HCT116 (cell line): ENCODE results near the gene FAAP100. TPM values are rescaled to one million over a fixed set of nuclear protein-coding genes. Genes with fewer than 3 reads are reported as not detected.

Experiments used
- ATAC-seq: fragments of 200-7000 bp; cut with Tn5 transposase; 2 replicates; pipeline ENCODE4 v1.9.1; 2020; ENCODE audit warnings: mild to moderate bottlenecking, moderate library complexity
- BruUV-seq: library from RNA; stranded (reverse); fragments of 400-500 nt; replicated peaks from 2 replicates; lab custom pipeline; 2021; lab: Mats Ljungman, UMichigan
- CTCF ChIA-PET: fragments of 300-600 bp; sonication (Branson Sonifier 250); formaldehyde crosslinking; loops from one replicate; lab custom pipeline; 2021; ENCODE audit warnings: antibody characterized with exemption; lab: Charles Lee
- POLR2A ChIA-PET: fragments of 300-600, 350-600 bp; sonication (Branson Sonifier 250); formaldehyde crosslinking; loops from one replicate; lab custom pipeline; 2021; ENCODE audit warnings: antibody characterized with exemption; lab: Charles Lee
- RAD21 ChIA-PET, 2 experiments: fragments of 300-600 bp; sonication (Branson Sonifier 250); formaldehyde crosslinking; loops; one replicate each; lab custom pipeline; 2023; ENCODE audit warnings: low total read pairs in 2 of 2; ENCODE audit not compliant: uncharacterized antibody in 2 of 2, unreplicated experiment in 2 of 2, low non-redundant PET in 1 of 2; lab: Charles Lee
- DNase-seq: peaks from one replicate; pipeline ENCODE4 v3.0.0-alpha.2; 2010; ENCODE audit warnings: low read depth, low spot score
- H2AFZ ChIP-seq: fragments of 200-600 bp; shearing (Covaris generic), sonication (generic); 2 replicates; pipeline ENCODE4 v1.6.1; 2017; ENCODE audit warnings: low read depth, mixed run types, mixed read lengths, antibody characterized with exemption, low read length; ENCODE audit not compliant: poor library complexity, severe bottlenecking
- H3K27ac ChIP-seq: 2 replicates; pipeline ENCODE4 v1.5.1; 2012; ENCODE audit warnings: low read depth, low read length
- H3K27me3 ChIP-seq: fragments of 200-600 bp; sonication (generic); 2 replicates; pipeline ENCODE4 v1.6.1; 2016; ENCODE audit warnings: mixed run types, low read length, mixed read lengths; ENCODE audit not compliant: insufficient read depth
- H3K36me3 ChIP-seq, 2 experiments: fragments of 200-500 bp in 1 of 2; fragments of 200-600 bp in 1 of 2; sonication (Bioruptor generic) in 1 of 2; sonication (generic) in 1 of 2; 2 replicates each; pipeline versions ENCODE4 v1.5.1 to v1.6.1; 2014 to 2016; ENCODE audit warnings: low read length in 2 of 2, inconsistent platforms in 1 of 2, mixed read lengths in 1 of 2, mixed run types in 1 of 2; ENCODE audit not compliant: insufficient read depth in 2 of 2, control insufficient read depth in 1 of 2
- H3K4me1 ChIP-seq, 2 experiments: fragments of 200-600 bp in 1 of 2; sonication (generic) in 1 of 2; 2 replicates each; pipeline versions ENCODE4 v1.5.1 to v1.6.1; 2012 to 2017; ENCODE audit warnings: low read length in 2 of 2, inconsistent platforms in 1 of 2, mild to moderate bottlenecking in 1 of 2, mixed read lengths in 1 of 2, mixed run types in 1 of 2, moderate library complexity in 1 of 2; ENCODE audit not compliant: insufficient read depth in 2 of 2, control insufficient read depth in 1 of 2
- H3K4me2 ChIP-seq: fragments of 200-600 bp; sonication (generic); 2 replicates; pipeline ENCODE4 v1.6.1; 2017; ENCODE audit warnings: mixed run types, low read length, mixed read lengths
- H3K4me3 ChIP-seq, 2 experiments: fragments of 200-600 bp in 1 of 2; sonication (generic) in 1 of 2; replicated peaks in 1 of 2; 2 replicates each; pipeline ENCODE4 v1.5.1; 2011 to 2016; ENCODE audit warnings: low read length in 2 of 2, control low read depth in 1 of 2, low read depth in 1 of 2, mild to moderate bottlenecking in 1 of 2, mixed read lengths in 1 of 2, mixed run types in 1 of 2
- H3K79me2 ChIP-seq: fragments of 200-600 bp; sonication (generic); 2 replicates; pipeline ENCODE4 v1.6.1; 2017; ENCODE audit warnings: mild to moderate bottlenecking, mixed run types, low read length, moderate library complexity, mixed read lengths; ENCODE audit not compliant: insufficient read depth
- H3K9ac ChIP-seq: fragments of 200-600 bp; sonication (generic); 2 replicates; pipeline ENCODE4 v1.6.1; 2016; ENCODE audit warnings: low read length, mixed read lengths
- H3K9me2 ChIP-seq: fragments of 200-600 bp; sonication (generic), shearing (Covaris generic); 2 replicates; pipeline ENCODE4 v1.6.1; 2017; ENCODE audit warnings: mixed run types, mild to moderate bottlenecking, moderate library complexity; ENCODE audit not compliant: insufficient read depth
- H3K9me3 ChIP-seq, 2 experiments: fragments of 200-500 bp in 1 of 2; fragments of 200-600 bp in 1 of 2; sonication (Bioruptor generic) in 1 of 2; sonication (generic) in 1 of 2; 2 replicates each; pipeline ENCODE4 v1.6.1; 2014 to 2017; ENCODE audit warnings: low read length in 2 of 2, mixed read lengths in 2 of 2, inconsistent platforms in 1 of 2, low read depth in 1 of 2, mild to moderate bottlenecking in 1 of 2, mixed run types in 1 of 2, moderate library complexity in 1 of 2; ENCODE audit not compliant: control insufficient read depth in 1 of 2, insufficient read depth in 1 of 2
- H4K20me1 ChIP-seq: fragments of 200-600 bp; sonication (generic), shearing (Covaris generic); 2 replicates; pipeline ENCODE4 v1.6.1; 2017; ENCODE audit warnings: mixed run types, mild to moderate bottlenecking, moderate library complexity; ENCODE audit not compliant: insufficient read depth
- FOSL1 ChIP-seq: IDR thresholded peaks from 2 replicates; pipeline ENCODE4 v1.6.1; 2012; ENCODE audit warnings: low read depth
- JUND ChIP-seq: IDR thresholded peaks from 2 replicates; pipeline ENCODE4 v1.6.1; 2012
- POLR2A ChIP-seq: IDR thresholded peaks from 2 replicates; pipeline ENCODE4 v1.7.0; 2011; ENCODE audit warnings: borderline replicate concordance; ENCODE audit not compliant: insufficient read depth, insufficient read length; ENCODE audit errors: extremely low read depth
- POLR2AphosphoS5 ChIP-seq: IDR thresholded peaks from 2 replicates; pipeline ENCODE4 v1.6.1; 2011; ENCODE audit warnings: mild to moderate bottlenecking, low read depth, low read length, moderate library complexity
- RAD21 ChIP-seq: IDR thresholded peaks from 2 replicates; pipeline ENCODE4 v1.6.1; 2012; ENCODE audit warnings: low read depth, mild to moderate bottlenecking
- SIN3A ChIP-seq: IDR thresholded peaks from 2 replicates; pipeline ENCODE4 v1.6.1; 2012; ENCODE audit warnings: low read depth
- SP1 ChIP-seq: IDR thresholded peaks from 2 replicates; pipeline ENCODE4 v1.6.1; 2012; ENCODE audit warnings: low read depth
- SRF ChIP-seq: IDR thresholded peaks from 2 replicates; pipeline ENCODE4 v1.6.1; 2012; ENCODE audit warnings: low read depth
- TCF7L2 ChIP-seq: IDR thresholded peaks from 2 replicates; pipeline ENCODE4 v1.7.0; 2011; ENCODE audit warnings: borderline replicate concordance, inconsistent platforms; ENCODE audit not compliant: insufficient read depth, insufficient read length; ENCODE audit errors: extremely low read depth
- YY1 ChIP-seq: IDR thresholded peaks from 2 replicates; pipeline ENCODE4 v1.6.1; 2011; ENCODE audit warnings: low read length, low read depth, moderate library complexity, mild to moderate bottlenecking; ENCODE audit not compliant: insufficient replicate concordance; ENCODE audit errors: extremely low read depth
- ZFX ChIP-seq: fragments of 450-650 bp; IDR thresholded peaks from 2 replicates; pipeline ENCODE4 v1.6.1; 2017
- ZNF274 ChIP-seq: fragments of 200-500 bp; sonication (Bioruptor generic); IDR thresholded peaks from 2 replicates; pipeline ENCODE4 v1.6.1; 2014; ENCODE audit warnings: mild to moderate bottlenecking, low read depth, low read length, inconsistent platforms
- intact Hi-C: fragments of 100-400 bp; cut with micrococcal nuclease; formaldehyde crosslinking; loops from 2 replicates; pipeline ENCODE4 v1.10.0; 2022
- total RNA-seq: library from RNA; stranded (reverse); gene quantifications from one replicate; pipeline ENCODE4 v1.2.1, GENCODE V29; 2021; ENCODE audit not compliant: unreplicated experiment
- TF ChIP-seq, protein P1 (sequence below): IDR thresholded peaks from 2 replicates; pipeline ENCODE4 v1.6.1; 2012
- TF ChIP-seq, protein P2 (sequence below): IDR thresholded peaks from 2 replicates; pipeline ENCODE4 v1.6.1; 2012; ENCODE audit warnings: low read depth
- TF ChIP-seq, protein P3 (sequence below): IDR thresholded peaks from 2 replicates; pipeline ENCODE4 v1.6.1; 2011; ENCODE audit warnings: mild to moderate bottlenecking, low read length, moderate library complexity; ENCODE audit not compliant: insufficient replicate concordance; ENCODE audit errors: extremely low read depth
- TF ChIP-seq, protein P4 (sequence below): IDR thresholded peaks from 2 replicates; pipeline ENCODE4 v1.6.1; 2012

Gene FAAP100
- total RNA-seq, 1 experiment from 2014 or later = 53.4 TPM

DNA sequence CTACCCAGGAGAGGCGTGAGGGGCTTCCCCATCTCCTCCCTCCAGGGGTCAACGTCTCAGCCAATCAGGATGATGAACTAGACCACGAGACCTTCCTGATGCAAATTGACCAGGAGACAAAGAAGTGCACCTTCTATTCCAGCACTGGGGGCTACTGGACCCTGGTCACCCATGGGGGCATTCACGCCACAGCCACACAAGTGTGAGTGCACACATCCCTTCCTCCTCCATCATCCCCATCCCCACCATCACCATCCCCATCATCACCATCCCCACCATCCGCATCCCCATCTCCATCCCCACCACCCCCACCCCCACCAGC, 17.2 kb downstream of the FAAP100 start:
- DNase-seq (no peak), ATAC-seq (no peak)
- H3K4me3 ChIP-seq = no peak overlapping the region
- H3K9me3 ChIP-seq = peaks cover 0 to 7% of the 10 kb centered on the region in 2 experiments; a peak in 1 of 4 replicates
- no TSS peak for BruUV-seq
- H3K9me2 ChIP-seq = no peaks in the 10 kb centered on the region
- ChIA-PET RAD21 (no interaction called here), CTCF (no interaction called here), POLR2A (no interaction called here)
- TF ChIP-seq YY1 (no peak), SIN3A (no peak), ZFX (no peak), TCF7L2 (no peak), POLR2A (no peak), RAD21 (no peak), SP1 (no peak), FOSL1 (no peak), SRF (no peak), POLR2AphosphoS5 (no peak), JUND (no peak), ZNF274 (no peak)
- TF ChIP-seq, protein P1, sequence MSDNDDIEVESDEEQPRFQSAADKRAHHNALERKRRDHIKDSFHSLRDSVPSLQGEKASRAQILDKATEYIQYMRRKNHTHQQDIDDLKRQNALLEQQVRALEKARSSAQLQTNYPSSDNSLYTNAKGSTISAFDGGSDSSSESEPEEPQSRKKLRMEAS = no peak
- TF ChIP-seq, protein P2, sequence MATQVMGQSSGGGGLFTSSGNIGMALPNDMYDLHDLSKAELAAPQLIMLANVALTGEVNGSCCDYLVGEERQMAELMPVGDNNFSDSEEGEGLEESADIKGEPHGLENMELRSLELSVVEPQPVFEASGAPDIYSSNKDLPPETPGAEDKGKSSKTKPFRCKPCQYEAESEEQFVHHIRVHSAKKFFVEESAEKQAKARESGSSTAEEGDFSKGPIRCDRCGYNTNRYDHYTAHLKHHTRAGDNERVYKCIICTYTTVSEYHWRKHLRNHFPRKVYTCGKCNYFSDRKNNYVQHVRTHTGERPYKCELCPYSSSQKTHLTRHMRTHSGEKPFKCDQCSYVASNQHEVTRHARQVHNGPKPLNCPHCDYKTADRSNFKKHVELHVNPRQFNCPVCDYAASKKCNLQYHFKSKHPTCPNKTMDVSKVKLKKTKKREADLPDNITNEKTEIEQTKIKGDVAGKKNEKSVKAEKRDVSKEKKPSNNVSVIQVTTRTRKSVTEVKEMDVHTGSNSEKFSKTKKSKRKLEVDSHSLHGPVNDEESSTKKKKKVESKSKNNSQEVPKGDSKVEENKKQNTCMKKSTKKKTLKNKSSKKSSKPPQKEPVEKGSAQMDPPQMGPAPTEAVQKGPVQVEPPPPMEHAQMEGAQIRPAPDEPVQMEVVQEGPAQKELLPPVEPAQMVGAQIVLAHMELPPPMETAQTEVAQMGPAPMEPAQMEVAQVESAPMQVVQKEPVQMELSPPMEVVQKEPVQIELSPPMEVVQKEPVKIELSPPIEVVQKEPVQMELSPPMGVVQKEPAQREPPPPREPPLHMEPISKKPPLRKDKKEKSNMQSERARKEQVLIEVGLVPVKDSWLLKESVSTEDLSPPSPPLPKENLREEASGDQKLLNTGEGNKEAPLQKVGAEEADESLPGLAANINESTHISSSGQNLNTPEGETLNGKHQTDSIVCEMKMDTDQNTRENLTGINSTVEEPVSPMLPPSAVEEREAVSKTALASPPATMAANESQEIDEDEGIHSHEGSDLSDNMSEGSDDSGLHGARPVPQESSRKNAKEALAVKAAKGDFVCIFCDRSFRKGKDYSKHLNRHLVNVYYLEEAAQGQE = no peak
- TF ChIP-seq, protein P3, sequence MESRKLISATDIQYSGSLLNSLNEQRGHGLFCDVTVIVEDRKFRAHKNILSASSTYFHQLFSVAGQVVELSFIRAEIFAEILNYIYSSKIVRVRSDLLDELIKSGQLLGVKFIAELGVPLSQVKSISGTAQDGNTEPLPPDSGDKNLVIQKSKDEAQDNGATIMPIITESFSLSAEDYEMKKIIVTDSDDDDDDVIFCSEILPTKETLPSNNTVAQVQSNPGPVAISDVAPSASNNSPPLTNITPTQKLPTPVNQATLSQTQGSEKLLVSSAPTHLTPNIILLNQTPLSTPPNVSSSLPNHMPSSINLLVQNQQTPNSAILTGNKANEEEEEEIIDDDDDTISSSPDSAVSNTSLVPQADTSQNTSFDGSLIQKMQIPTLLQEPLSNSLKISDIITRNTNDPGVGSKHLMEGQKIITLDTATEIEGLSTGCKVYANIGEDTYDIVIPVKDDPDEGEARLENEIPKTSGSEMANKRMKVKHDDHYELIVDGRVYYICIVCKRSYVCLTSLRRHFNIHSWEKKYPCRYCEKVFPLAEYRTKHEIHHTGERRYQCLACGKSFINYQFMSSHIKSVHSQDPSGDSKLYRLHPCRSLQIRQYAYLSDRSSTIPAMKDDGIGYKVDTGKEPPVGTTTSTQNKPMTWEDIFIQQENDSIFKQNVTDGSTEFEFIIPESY = no peak
- TF ChIP-seq, protein P4, sequence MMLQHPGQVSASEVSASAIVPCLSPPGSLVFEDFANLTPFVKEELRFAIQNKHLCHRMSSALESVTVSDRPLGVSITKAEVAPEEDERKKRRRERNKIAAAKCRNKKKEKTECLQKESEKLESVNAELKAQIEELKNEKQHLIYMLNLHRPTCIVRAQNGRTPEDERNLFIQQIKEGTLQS = no peak
- no peaks in the 10 kb centered on the region for H3K79me2 ChIP-seq
- no peaks in the 10 kb centered on the region for H3K27me3 ChIP-seq
- no peak overlapping the region for H3K9ac ChIP-seq
- no peak overlapping the region for H3K27ac ChIP-seq
- H3K4me2 ChIP-seq = no peak overlapping the region
- H3K4me1 ChIP-seq = peaks cover 3 to 7% of the 10 kb centered on the region in 2 experiments; a peak in 2 of 4 replicates
- intact Hi-C loops = loop anchor here (5.0 kb wide), 1 partner anchor 163 kb away; no protein-coding TSS in a partner anchor
- H3K36me3 ChIP-seq = peaks cover 0 to 1% of the 10 kb centered on the region in 2 experiments; a peak in 1 of 4 replicates
- H2AFZ ChIP-seq = no peak overlapping the region
- no peaks in the 10 kb centered on the region for H4K20me1 ChIP-seq
